ENCODE results near the gene RNF214.

GRCh38 chr11:117238221-117238620 lies 5.8 kb downstream of the RNF214 start:
- TF ChIP-seq TCF4 (CRISPR knock-in tag; IDR thresholded peaks at IDR 0.05; ENCODE audit: borderline replicate concordance), result no peak
- TF ChIP-seq CSRNP3 (CRISPR knock-in tag; IDR thresholded peaks at IDR 0.05), result no peak
- TF ChIP-seq ZC3H10 (CRISPR knock-in tag; IDR thresholded peaks at IDR 0.05), result no peak
- TF ChIP-seq TOX (CRISPR knock-in tag; IDR thresholded peaks at IDR 0.05; ENCODE audit: borderline replicate concordance), result no peak
- no peak for TF ChIP-seq ZNF70 (CRISPR knock-in tag; IDR thresholded peaks at IDR 0.05)
- TF ChIP-seq ZFP3 (CRISPR knock-in tag; IDR thresholded peaks at IDR 0.05), result no peak
- TF ChIP-seq PPARA (CRISPR knock-in tag; IDR thresholded peaks at IDR 0.05; ENCODE audit: borderline replicate concordance), result no peak
- TF ChIP-seq CREB5 (CRISPR knock-in tag; IDR thresholded peaks at IDR 0.05; ENCODE audit: low read depth), result no peak
- TF ChIP-seq ZNF565 (CRISPR knock-in tag; conservative IDR thresholded peaks at IDR 0.05; ENCODE audit: low read depth), result no peak

Data from SK-N-SH treated with all-trans-retinoic acid at 6 μM for 48 hours (cell line).